H1 (cell line): ENCODE results near the gene MEGF11. TPM values are rescaled to one million over a fixed set of nuclear protein-coding genes. Genes with fewer than 3 reads are reported as not detected.

Experiments used
- ASH2L ChIP-seq: fragments of 200-600, 300-600 bp; sonication (generic); IDR thresholded peaks from one replicate; pipeline ENCODE4 v1.7.1; 2017; ENCODE audit warnings: low read length
- BCL11A ChIP-seq, 2 experiments: IDR thresholded peaks; one replicate each; pipeline ENCODE4 v1.6.1; 2011; ENCODE audit warnings: low read depth in 2 of 2, low read length in 2 of 2, mild to moderate bottlenecking in 2 of 2
- CREB1 ChIP-seq: IDR thresholded peaks from 2 replicates; pipeline ENCODE4 v1.6.1; 2012; ENCODE audit warnings: inconsistent platforms
- KDM4A ChIP-seq: IDR thresholded peaks from one replicate; pipeline ENCODE4 v1.7.1; 2012; ENCODE audit warnings: low read depth, mild to moderate bottlenecking, moderate library complexity, low read length, inconsistent platforms; ENCODE audit not compliant: severe bottlenecking
- SUZ12 ChIP-seq: fragments of 200-600 bp; sonication (generic); IDR thresholded peaks from 2 replicates; pipeline ENCODE4 v1.6.1; 2012; ENCODE audit warnings: mild to moderate bottlenecking, inconsistent platforms, low read length, moderate library complexity, mixed read lengths
- TAF1 ChIP-seq: IDR thresholded peaks from 2 replicates; pipeline ENCODE4 v1.6.1; 2011; ENCODE audit warnings: mild to moderate bottlenecking, low read depth, low read length
- TBP ChIP-seq: IDR thresholded peaks from 2 replicates; pipeline ENCODE4 v1.6.1; 2011; ENCODE audit warnings: low read depth, low read length, improper control_type of control experiment
- polyA plus RNA-seq, 7 experiments: library from polyadenylated mRNA; depleted of rRNA in 3 of 7; stranded (reverse) in 5 of 7; unstranded in 2 of 7; fragments of >200 nt in 5 of 7; fragments of 200-250 nt in 2 of 7; gene quantifications; 1 replicate in 5 of 7; 2 replicates in 1 of 7; 4 replicates in 1 of 7; pipeline versions ENCODE4 v1.2.1 to v1.2.3, GENCODE V29; 2011 to 2013; ENCODE audit warnings: missing spikeins in 2 of 7, mixed read lengths in 2 of 7
- total RNA-seq: library from RNA; stranded (reverse); fragmentation: NEBNext Ultra II Directional; extraction: Animal tissue kit (Norgen Biotek cat#: 25700); gene quantifications from 2 replicates; pipeline ENCODE4 v1.2.1, GENCODE V29; 2021
- TF ChIP-seq, protein P1 (sequence below): IDR thresholded peaks from 2 replicates; pipeline ENCODE4 v1.6.1; 2012; ENCODE audit warnings: low read length, inconsistent platforms
- TF ChIP-seq, protein P2 (sequence below): fragments of 300-600 bp; sonication (generic); IDR thresholded peaks from 2 replicates; pipeline ENCODE4 v1.7.1; 2012; ENCODE audit warnings: low read length, moderate library complexity, mild to moderate bottlenecking, inconsistent platforms; ENCODE audit not compliant: insufficient replicate concordance

The MEGF11 gene
- total and polyA plus RNA-seq, 2 of the 8 experiments (the other 6 are each of a cell fraction or from before 2014, with no cell fraction given): 4.4 to 4.8 TPM

DNA sequence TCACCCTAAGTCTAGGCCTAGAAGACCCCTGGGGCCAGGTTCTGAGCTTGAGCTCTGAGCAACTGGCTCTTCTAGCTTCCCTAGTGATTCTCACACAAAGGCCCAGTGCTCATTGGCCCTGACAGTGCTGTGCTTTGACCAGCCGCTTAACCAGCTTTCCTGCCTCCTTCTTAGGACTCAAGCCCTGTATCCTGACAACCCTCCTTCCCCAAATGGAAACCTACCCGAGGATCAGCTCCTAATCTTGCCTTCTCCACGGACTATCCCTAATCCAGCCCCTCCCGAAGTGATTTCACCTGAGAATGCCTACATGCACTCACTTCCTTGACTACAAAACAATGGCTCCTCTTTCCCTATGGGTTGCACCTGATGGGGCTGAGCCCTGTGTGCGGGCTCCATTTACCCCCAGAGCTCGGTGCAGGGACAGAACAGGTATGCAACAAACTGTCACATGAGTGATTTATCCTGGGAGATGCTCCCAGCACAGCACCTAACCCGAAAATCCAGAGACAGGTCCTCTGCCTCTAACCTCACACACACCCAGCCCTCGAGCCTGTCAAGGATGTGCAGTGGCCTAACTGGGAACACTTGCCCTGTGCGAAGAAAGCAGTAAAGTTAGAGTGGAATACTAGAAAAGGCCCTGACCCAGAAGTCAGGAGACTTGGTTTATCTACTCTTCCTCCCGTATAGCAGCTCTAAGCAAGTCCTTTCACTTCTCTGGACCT, 2.3 kb downstream of the MEGF11 start (continued):
- TF ChIP-seq BCL11A (IDR thresholded peaks at IDR 0.05; ENCODE audit: low read depth in 2 of 2, low read length in 2 of 2): no peak
- TF ChIP-seq ASH2L: peak; percentile 9
- peak; percentile 2 for TF ChIP-seq KDM4A
- TF ChIP-seq, protein P1, sequence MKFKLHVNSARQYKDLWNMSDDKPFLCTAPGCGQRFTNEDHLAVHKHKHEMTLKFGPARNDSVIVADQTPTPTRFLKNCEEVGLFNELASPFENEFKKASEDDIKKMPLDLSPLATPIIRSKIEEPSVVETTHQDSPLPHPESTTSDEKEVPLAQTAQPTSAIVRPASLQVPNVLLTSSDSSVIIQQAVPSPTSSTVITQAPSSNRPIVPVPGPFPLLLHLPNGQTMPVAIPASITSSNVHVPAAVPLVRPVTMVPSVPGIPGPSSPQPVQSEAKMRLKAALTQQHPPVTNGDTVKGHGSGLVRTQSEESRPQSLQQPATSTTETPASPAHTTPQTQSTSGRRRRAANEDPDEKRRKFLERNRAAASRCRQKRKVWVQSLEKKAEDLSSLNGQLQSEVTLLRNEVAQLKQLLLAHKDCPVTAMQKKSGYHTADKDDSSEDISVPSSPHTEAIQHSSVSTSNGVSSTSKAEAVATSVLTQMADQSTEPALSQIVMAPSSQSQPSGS: no peak
- TF ChIP-seq, protein P2, sequence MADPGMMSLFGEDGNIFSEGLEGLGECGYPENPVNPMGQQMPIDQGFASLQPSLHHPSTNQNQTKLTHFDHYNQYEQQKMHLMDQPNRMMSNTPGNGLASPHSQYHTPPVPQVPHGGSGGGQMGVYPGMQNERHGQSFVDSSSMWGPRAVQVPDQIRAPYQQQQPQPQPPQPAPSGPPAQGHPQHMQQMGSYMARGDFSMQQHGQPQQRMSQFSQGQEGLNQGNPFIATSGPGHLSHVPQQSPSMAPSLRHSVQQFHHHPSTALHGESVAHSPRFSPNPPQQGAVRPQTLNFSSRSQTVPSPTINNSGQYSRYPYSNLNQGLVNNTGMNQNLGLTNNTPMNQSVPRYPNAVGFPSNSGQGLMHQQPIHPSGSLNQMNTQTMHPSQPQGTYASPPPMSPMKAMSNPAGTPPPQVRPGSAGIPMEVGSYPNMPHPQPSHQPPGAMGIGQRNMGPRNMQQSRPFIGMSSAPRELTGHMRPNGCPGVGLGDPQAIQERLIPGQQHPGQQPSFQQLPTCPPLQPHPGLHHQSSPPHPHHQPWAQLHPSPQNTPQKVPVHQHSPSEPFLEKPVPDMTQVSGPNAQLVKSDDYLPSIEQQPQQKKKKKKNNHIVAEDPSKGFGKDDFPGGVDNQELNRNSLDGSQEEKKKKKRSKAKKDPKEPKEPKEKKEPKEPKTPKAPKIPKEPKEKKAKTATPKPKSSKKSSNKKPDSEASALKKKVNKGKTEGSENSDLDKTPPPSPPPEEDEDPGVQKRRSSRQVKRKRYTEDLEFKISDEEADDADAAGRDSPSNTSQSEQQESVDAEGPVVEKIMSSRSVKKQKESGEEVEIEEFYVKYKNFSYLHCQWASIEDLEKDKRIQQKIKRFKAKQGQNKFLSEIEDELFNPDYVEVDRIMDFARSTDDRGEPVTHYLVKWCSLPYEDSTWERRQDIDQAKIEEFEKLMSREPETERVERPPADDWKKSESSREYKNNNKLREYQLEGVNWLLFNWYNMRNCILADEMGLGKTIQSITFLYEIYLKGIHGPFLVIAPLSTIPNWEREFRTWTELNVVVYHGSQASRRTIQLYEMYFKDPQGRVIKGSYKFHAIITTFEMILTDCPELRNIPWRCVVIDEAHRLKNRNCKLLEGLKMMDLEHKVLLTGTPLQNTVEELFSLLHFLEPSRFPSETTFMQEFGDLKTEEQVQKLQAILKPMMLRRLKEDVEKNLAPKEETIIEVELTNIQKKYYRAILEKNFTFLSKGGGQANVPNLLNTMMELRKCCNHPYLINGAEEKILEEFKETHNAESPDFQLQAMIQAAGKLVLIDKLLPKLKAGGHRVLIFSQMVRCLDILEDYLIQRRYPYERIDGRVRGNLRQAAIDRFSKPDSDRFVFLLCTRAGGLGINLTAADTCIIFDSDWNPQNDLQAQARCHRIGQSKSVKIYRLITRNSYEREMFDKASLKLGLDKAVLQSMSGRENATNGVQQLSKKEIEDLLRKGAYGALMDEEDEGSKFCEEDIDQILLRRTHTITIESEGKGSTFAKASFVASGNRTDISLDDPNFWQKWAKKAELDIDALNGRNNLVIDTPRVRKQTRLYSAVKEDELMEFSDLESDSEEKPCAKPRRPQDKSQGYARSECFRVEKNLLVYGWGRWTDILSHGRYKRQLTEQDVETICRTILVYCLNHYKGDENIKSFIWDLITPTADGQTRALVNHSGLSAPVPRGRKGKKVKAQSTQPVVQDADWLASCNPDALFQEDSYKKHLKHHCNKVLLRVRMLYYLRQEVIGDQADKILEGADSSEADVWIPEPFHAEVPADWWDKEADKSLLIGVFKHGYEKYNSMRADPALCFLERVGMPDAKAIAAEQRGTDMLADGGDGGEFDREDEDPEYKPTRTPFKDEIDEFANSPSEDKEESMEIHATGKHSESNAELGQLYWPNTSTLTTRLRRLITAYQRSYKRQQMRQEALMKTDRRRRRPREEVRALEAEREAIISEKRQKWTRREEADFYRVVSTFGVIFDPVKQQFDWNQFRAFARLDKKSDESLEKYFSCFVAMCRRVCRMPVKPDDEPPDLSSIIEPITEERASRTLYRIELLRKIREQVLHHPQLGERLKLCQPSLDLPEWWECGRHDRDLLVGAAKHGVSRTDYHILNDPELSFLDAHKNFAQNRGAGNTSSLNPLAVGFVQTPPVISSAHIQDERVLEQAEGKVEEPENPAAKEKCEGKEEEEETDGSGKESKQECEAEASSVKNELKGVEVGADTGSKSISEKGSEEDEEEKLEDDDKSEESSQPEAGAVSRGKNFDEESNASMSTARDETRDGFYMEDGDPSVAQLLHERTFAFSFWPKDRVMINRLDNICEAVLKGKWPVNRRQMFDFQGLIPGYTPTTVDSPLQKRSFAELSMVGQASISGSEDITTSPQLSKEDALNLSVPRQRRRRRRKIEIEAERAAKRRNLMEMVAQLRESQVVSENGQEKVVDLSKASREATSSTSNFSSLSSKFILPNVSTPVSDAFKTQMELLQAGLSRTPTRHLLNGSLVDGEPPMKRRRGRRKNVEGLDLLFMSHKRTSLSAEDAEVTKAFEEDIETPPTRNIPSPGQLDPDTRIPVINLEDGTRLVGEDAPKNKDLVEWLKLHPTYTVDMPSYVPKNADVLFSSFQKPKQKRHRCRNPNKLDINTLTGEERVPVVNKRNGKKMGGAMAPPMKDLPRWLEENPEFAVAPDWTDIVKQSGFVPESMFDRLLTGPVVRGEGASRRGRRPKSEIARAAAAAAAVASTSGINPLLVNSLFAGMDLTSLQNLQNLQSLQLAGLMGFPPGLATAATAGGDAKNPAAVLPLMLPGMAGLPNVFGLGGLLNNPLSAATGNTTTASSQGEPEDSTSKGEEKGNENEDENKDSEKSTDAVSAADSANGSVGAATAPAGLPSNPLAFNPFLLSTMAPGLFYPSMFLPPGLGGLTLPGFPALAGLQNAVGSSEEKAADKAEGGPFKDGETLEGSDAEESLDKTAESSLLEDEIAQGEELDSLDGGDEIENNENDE: no peak
- peak; percentile 68; the same call in 1 of the 2 replicates for TF ChIP-seq SUZ12
- TF ChIP-seq TAF1: no peak
- no peak for TF ChIP-seq CREB1
- no peak for TF ChIP-seq TBP
